ENCODE measurements around the gene BLM. TPM values are rescaled to one million over a fixed set of nuclear protein-coding genes. Genes with fewer than 3 reads are reported as not detected.

Gene BLM
- total and polyA plus RNA-seq, 4 donors, result 2.2 to 8.7 (median 3.8) TPM

- H3K36me3 ChIP-seq (ENCODE audit: control insufficient read depth in 4 of 4, insufficient read depth in 4 of 4, low read length in 4 of 4), result no peaks in the 10 kb centered on the region
- 89 to 92% methylated on average over 3 of the region's 3 CpGs for WGBS, 2 donors
- DNase-seq (no peak), ATAC-seq (ENCODE audit: insufficient read depth, low FRiP score) (no peak)
- H3K9me3 ChIP-seq (ENCODE audit: control insufficient read depth in 4 of 4, insufficient read depth in 3 of 4, low read length in 3 of 4), result no peaks in the 10 kb centered on the region
- H3K27me3 ChIP-seq (ENCODE audit: control insufficient read depth in 3 of 3, insufficient read depth in 3 of 3, low read length in 2 of 3), result no peaks in the 10 kb centered on the region
- no peak for TF ChIP-seq CTCF (IDR thresholded peaks at IDR 0.05; ENCODE audit: control extremely low read depth, extremely low read depth)
- no peak overlapping the region for H3K27ac ChIP-seq (ENCODE audit: low read depth in 1 of 2, low read length in 1 of 2)
- no peak overlapping the region for H3K9ac ChIP-seq (ENCODE audit: insufficient read depth in 1 of 2, low read length in 2 of 2)
- H3K4me1 ChIP-seq (ENCODE audit: control insufficient read depth in 5 of 5, insufficient read depth in 5 of 5, low read length in 5 of 5), result no peaks in the 10 kb centered on the region
- no peak overlapping the region for H3K4me3 ChIP-seq
Observed at GRCh38 chr15:90679959-90680358, 37.2 kb upstream of the BLM start.

- H3K36me3 ChIP-seq (ENCODE audit: control insufficient read depth in 4 of 4, insufficient read depth in 4 of 4, low read length in 4 of 4), result no peaks in the 10 kb centered on the region
- H3K27me3 ChIP-seq (ENCODE audit: control insufficient read depth in 3 of 3, insufficient read depth in 3 of 3, low read length in 2 of 3), result no peaks in the 10 kb centered on the region
- H3K9ac ChIP-seq (ENCODE audit: insufficient read depth in 1 of 2, low read length in 2 of 2), result no peak overlapping the region
- 81 to 89% methylated on average over 6 of the region's 6 CpGs for WGBS, 2 donors
- no peaks in the 10 kb centered on the region for H3K9me3 ChIP-seq (ENCODE audit: control insufficient read depth in 4 of 4, insufficient read depth in 3 of 4, low read length in 3 of 4)
- peak; percentile 48 for ATAC-seq (ENCODE audit: insufficient read depth, low FRiP score)
- no peak overlapping the region for H3K27ac ChIP-seq (ENCODE audit: low read depth in 1 of 2, low read length in 1 of 2)
- TF ChIP-seq CTCF (IDR thresholded peaks at IDR 0.05; ENCODE audit: control extremely low read depth, extremely low read depth), result no peak
- no peaks in the 10 kb centered on the region for H3K4me1 ChIP-seq (ENCODE audit: control insufficient read depth in 5 of 5, insufficient read depth in 5 of 5, low read length in 5 of 5)
- H3K4me3 ChIP-seq, result no peak overlapping the region
- DNase-seq, result no peak
Observed at GRCh38 chr15:90680371-90680935, 36.7 kb upstream of the BLM start.

- DNase-seq (no peak), ATAC-seq (ENCODE audit: insufficient read depth, low FRiP score) (no peak)
- Histone ChIP-seq H3K4me3 (no peak overlapping the region), H3K9ac (ENCODE audit: insufficient read depth in 1 of 2, low read length in 2 of 2) (no peak overlapping the region), H3K9me3 (ENCODE audit: control insufficient read depth in 4 of 4, insufficient read depth in 3 of 4, low read length in 3 of 4) (no peaks in the 10 kb centered on the region), H3K36me3 (ENCODE audit: control insufficient read depth in 4 of 4, insufficient read depth in 4 of 4, low read length in 4 of 4) (no peaks in the 10 kb centered on the region), H3K27ac (ENCODE audit: low read depth in 1 of 2, low read length in 1 of 2) (peak overlapping the region in 1 of 2 donors; percentile 7), H3K4me1 (ENCODE audit: control insufficient read depth in 5 of 5, insufficient read depth in 5 of 5, low read length in 5 of 5) (no peaks in the 10 kb centered on the region), H3K27me3 (ENCODE audit: control insufficient read depth in 3 of 3, insufficient read depth in 3 of 3, low read length in 2 of 3) (no peaks in the 10 kb centered on the region)
- no peak for TF ChIP-seq CTCF (IDR thresholded peaks at IDR 0.05; ENCODE audit: control extremely low read depth, extremely low read depth)
- 100% methylated on average over 1 of the region's 1 CpG for WGBS, 2 donors
Observed at GRCh38 chr15:90681056-90681455, 36.1 kb upstream of the BLM start.

GRCh38 chr15:90681480-90681879 is 35.7 kb upstream of the BLM start:
- 89 to 92% methylated on average over 9 of the region's 9 CpGs for WGBS, 2 donors
- no peak overlapping the region for H3K9ac ChIP-seq (ENCODE audit: insufficient read depth in 1 of 2, low read length in 2 of 2)
- H3K4me3 ChIP-seq, result no peak overlapping the region
- TF ChIP-seq CTCF (IDR thresholded peaks at IDR 0.05; ENCODE audit: control extremely low read depth, extremely low read depth), result no peak
- no peaks in the 10 kb centered on the region for H3K36me3 ChIP-seq (ENCODE audit: control insufficient read depth in 4 of 4, insufficient read depth in 4 of 4, low read length in 4 of 4)
- H3K27me3 ChIP-seq (ENCODE audit: control insufficient read depth in 3 of 3, insufficient read depth in 3 of 3, low read length in 2 of 3), result no peaks in the 10 kb centered on the region
- ATAC-seq (ENCODE audit: insufficient read depth, low FRiP score) (peak; percentile 42), DNase-seq (no peak)
- H3K27ac ChIP-seq (ENCODE audit: low read depth in 1 of 2, low read length in 1 of 2), result peak overlapping the region in 1 of 2 donors; percentile 7
- H3K4me1 ChIP-seq (ENCODE audit: control insufficient read depth in 5 of 5, insufficient read depth in 5 of 5, low read length in 5 of 5), result no peaks in the 10 kb centered on the region
- H3K9me3 ChIP-seq (ENCODE audit: control insufficient read depth in 4 of 4, insufficient read depth in 3 of 4, low read length in 3 of 4), result no peaks in the 10 kb centered on the region

Data from lung (tissue), 12 donors.